GM21367 (cell line): Measurements from ENCODE around the gene ATXN7L3.
"Not testable (repeated sequence)": the region's sequence is repeated elsewhere in the genome, so short reads cannot be mapped to it uniquely, and the experiment has no call there.

ENCODE experiments used
- ATAC-seq: cut with Tn5 transposase; IDR thresholded peaks from one replicate; pipeline ENCODE4 v1.9.1; 2021; ENCODE audit not compliant: unreplicated experiment

The ATXN7L3 gene

DNA sequence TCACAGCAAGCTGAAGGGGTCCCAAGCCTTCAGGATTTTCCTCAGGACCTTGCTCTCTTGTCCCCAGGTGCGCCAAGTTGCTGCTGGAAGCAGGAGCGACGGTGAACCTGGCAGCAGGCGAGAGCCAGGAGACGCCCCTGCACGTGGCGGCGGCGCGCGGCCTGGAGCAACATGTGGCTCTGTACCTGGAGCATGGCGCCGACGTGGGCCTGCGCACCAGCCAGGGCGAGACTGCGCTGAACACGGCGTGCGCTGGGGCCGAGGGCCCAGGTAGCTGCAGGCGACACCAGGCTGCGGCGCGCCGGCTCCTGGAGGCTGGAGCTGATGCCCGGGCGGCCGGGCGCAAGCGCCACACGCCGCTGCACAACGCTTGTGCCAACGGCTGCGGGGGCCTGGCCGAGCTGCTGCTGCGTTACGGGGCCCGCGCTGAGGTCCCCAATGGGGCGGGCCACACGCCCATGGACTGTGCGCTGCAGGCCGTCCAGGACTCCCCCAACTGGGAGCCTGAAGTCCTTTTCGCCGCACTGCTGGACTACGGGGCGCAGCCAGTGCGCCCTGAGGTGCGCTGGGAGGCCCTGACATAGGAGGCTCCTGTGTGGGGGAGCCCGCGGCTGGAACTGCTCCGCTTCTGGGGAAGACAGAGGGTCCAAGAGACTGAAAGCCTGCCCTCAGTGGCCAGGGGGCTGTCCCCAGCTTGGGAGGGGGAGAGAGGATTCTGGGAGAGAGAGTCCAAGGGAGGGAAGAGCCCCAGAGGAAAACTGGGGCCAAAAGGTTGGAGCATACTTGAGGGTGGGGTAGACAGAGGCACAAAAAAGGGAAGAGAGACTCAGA lies 22.8 kb downstream of the ATXN7L3 start:
- no peak for ATAC-seq

GRCh38 chr17:44176257-44176656 lies 23.4 kb downstream of the ATXN7L3 start:
- ATAC-seq = no peak

- no peak for ATAC-seq
Measured at GRCh38 chr17:44174427-44174826, 25.3 kb downstream of the ATXN7L3 start.

DNA sequence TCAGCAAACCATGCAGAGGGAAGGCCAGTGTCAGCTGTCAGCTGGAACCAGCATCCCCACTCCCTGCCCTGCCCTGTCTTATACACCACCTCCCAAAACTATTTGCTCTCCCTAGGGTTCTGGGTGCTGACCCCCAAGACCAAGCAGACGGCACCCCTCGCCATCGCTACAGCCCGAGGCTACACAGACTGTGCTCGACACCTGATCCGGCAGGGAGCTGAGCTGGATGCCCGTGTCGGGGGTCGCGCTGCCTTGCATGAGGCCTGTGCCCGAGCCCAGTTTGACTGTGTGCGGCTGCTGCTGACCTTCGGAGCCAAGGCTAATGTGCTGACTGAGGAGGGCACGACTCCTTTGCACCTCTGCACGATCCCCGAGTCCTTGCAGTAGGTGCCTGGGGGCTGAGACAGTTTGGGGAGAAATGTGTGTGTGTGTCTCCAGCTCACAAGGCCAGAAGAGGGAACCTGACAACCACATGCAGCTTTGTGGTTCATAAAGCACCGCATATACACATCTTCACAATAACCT lies 27.7 kb downstream of the ATXN7L3 start:
- no peak for ATAC-seq

GRCh38 chr17:44170499-44171201 lies 29.0 kb downstream of the ATXN7L3 start, which contains the start of gene ASB16:
Gene ASB16 (plus strand): TSS chr17:44170704. CDS start chr17:44170790, 86 bp downstream.
- ATAC-seq = no peak

- no peak for ATAC-seq
Measured at GRCh38 chr17:44170135-44170498, 29.6 kb downstream of the ATXN7L3 start.

GRCh38 chr17:44167181-44167861 lies 32.4 kb downstream of the ATXN7L3 start:
- no peak for ATAC-seq

- ATAC-seq = no peak
Measured at GRCh38 chr17:44164476-44164875, 35.2 kb downstream of the ATXN7L3 start.

DNA sequence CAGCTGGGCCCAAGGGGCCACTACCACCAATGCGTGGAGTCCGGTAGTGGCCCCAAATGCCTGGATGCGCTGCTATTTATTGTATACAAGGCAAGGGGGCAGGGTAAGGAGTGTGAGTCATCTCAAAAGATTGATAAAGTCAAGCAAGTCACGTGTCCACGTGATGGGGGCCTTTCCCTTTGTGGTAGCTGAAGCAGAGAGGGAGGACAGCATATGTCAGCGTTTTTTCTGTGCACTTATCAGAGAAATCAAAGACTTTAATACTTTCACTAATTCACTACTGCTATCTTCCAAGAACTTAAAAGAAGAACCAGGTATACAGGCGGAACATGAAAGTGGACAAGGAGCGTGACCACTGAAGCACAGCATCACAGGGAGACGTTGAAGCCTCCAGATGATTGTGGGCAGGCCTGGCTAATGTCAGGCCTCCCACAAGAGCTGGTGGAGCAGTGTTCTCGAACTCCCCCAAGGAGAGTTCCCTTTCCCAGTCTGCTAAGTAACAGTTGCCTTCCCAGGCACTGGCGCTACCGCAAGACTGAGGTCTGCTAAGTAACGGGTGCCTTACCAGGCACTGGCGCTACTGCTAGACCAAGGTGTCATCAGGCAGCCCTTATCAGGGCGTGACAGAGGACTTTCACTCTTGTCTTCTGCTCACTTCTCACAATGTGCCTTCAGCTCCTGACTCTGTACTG lies 40.0 kb downstream of the ATXN7L3 start:
- no peak for ATAC-seq

DNA sequence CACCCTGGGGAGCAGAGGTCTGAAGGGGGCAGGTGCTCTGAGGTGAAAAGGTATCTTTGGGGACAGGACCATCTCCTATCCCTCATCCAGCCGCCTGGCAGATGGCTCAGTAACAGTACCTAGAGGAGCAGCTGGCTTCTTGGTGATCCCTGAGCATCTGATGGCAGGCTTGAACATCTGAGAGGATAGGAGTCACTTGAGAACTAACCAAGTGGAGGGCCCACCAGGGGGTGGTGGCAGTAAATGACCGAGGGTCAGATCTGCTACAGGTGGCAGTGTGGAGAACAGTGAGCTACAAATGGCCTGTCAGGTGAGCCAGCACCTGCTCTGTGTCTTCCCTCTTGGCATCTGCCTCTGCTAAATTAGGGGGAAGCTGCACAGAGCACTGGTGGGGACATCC lies 44.2 kb downstream of the ATXN7L3 start:
- no peak for ATAC-seq

GRCh38 chr17:44152875-44153274 lies 46.8 kb downstream of the ATXN7L3 start:
- no peak for ATAC-seq

DNA sequence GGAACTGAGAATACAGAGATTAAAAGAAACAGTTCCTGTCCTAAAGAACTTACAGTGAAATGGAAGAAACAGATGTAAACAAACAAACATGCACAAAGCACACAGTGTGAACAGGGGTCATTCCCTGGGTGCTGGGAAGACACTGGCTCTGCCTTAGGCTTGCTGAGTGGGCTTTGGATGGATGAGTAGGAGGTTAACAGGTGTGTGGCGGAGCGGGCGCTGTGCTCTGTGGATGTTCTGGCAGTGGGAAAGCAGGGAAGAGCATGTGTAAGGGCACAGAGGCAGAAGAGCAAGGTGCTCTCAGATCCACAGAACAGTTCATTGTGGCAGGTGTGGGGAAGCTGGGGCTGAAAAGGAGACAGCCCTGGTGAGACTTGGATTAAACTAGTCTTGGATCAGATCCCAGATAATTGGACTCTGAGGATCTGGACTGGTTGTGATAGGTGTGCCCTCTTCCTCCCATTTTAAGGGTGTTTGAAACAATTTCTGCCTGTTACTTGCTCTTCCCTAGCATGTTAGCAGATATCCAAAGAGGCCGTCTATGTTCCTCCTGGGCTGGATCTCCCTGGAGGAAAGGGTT lies 49.8 kb downstream of the ATXN7L3 start:
- no peak for ATAC-seq

DNA sequence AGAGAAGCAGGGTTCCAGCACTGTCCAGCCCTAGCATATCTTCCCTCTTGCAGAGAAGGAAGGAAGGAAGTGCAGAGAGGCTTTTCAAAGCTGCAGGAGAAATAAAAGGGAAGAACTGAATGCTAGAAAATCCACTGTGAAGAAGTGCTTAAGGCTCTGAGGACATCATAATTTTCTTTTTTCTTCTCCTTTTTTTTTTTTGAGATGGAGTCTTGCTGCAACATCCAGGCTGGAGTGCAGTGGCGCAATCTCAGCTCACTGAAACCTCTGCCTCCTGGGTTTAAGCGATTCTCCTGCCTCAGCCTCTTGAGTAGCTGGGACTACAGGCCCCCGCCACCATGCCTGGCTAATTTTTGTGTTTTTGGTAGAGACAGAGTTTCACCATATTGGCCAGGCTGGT lies 50.6 kb downstream of the ATXN7L3 start:
- not testable (repeated sequence) for ATAC-seq

- no peak for ATAC-seq
Measured at GRCh38 chr17:44147812-44148211, 51.9 kb downstream of the ATXN7L3 start.

GRCh38 chr17:44146375-44147346 lies 53.0 kb downstream of the ATXN7L3 start:
- ATAC-seq = no peak

DNA sequence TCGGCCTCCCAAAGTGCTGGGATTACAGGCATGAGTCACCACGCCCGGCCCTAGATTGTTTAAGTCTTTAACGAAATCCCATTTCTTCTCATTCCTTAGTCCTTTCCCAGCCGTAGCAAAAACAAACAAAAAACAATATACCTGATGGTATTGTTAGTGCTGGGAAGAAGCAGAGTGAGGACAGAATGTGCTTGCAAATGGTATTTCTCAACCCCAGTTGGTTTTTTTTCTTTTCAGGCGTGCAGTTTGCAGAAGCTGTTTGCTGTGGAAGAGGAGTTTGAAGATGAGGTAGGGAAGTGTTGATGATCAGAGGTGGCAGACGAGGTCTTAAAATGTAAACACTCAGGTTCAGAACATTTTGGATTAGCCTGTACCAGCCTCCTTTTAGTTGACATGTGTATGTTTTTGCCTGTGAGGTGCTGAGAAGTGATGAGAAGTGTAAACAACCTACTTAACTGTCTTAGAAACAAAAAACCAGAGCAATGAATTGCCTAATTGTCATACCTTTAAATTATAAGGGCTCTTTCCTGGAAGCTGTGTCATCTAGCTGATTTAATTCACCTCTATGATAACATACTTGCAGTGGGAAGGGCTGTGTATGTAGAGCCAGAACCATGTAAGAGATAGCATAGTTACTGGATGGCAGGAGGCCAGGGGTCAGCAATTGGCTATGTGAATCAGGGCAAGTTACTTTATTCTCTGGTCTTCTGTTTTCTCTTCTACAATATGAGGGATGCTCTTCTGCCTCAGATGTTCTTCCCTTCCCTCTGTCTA lies 54.5 kb downstream of the ATXN7L3 start:
- ATAC-seq = no peak

DNA sequence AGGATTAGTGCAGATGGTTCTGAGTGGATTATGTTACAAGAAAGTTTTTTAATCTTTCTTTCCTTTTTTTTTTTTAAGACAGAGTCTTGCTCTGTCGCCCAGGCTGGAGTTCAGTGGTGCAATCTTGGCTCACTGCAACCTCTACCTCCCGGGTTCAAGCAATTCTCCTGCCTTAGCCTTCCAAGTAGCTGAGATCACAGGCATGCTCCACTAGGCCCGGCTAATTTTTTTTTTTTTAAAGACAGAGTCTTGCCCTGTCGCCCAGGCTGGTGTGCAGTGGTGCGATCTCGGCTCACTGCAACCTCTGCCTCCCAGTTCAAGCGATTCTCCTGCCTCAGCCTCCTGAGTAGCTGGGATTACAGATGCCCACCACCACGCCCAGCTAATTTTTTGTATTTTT lies 55.8 kb downstream of the ATXN7L3 start:
- ATAC-seq = not testable (repeated sequence)
